Panc1 (cell line): ENCODE data around the gene TTLL11. TPM values are rescaled to one million over a fixed set of nuclear protein-coding genes. Genes with fewer than 3 reads are reported as not detected.

Experiments
- ATAC-seq: fragments of 200-7000 bp; cut with Tn5 transposase; 2 replicates; pipeline ENCODE4 v1.9.1; 2020; ENCODE audit warnings: mild to moderate bottlenecking, moderate library complexity
- BruUV-seq: library from RNA; stranded (reverse); fragments of 400-500 nt; replicated peaks from 2 replicates; lab custom pipeline; 2021; lab: Mats Ljungman, UMichigan
- CTCF ChIA-PET: fragments of 300-600 bp; sonication (Branson Sonifier 250); formaldehyde crosslinking; loops from one replicate; lab custom pipeline; 2022; ENCODE audit warnings: antibody characterized with exemption; lab: Charles Lee
- POLR2A ChIA-PET: fragments of 300-600 bp; sonication (Branson Sonifier 250); formaldehyde crosslinking; loops from one replicate; lab custom pipeline; 2022; ENCODE audit warnings: antibody characterized with exemption; lab: Charles Lee
- DNase-seq: peaks from one replicate; pipeline ENCODE4 v3.0.0-alpha.2; 2010; ENCODE audit warnings: low read depth, low spot score
- H3K27ac ChIP-seq: 2 replicates; pipeline ENCODE4 v1.5.1; 2011; ENCODE audit warnings: mild to moderate bottlenecking, low read length, inconsistent platforms
- H3K27me3 ChIP-seq: fragments of 200-500 bp; sonication (Bioruptor generic); 2 replicates; pipeline ENCODE4 v1.6.0; 2014; ENCODE audit warnings: low read length, inconsistent platforms; ENCODE audit not compliant: control insufficient read depth, insufficient read depth
- H3K36me3 ChIP-seq: fragments of 200-500 bp; sonication (Bioruptor generic); 2 replicates; pipeline ENCODE4 v1.5.1; 2014; ENCODE audit warnings: inconsistent platforms, mild to moderate bottlenecking, low read length, moderate library complexity; ENCODE audit not compliant: control insufficient read depth, insufficient read depth
- H3K4me1 ChIP-seq: 2 replicates; pipeline ENCODE4 v1.5.1; 2011; ENCODE audit warnings: inconsistent platforms, mild to moderate bottlenecking, low read length, moderate library complexity; ENCODE audit not compliant: control insufficient read depth, insufficient read depth
- H3K4me3 ChIP-seq, 2 experiments: 2 replicates each; pipeline ENCODE4 v1.5.1; 2011 to 2012; ENCODE audit warnings: low read depth in 2 of 2, low read length in 2 of 2, mild to moderate bottlenecking in 2 of 2, inconsistent platforms in 1 of 2, moderate library complexity in 1 of 2
- H3K9me3 ChIP-seq: fragments of 200-500 bp; sonication (Bioruptor generic); 2 replicates; pipeline ENCODE4 v1.5.1; 2014; ENCODE audit warnings: low read depth, mild to moderate bottlenecking, inconsistent platforms, low read length, moderate library complexity; ENCODE audit not compliant: control insufficient read depth, insufficient read depth
- CTCF ChIP-seq: fragments of 450-650 bp; IDR thresholded peaks from 2 replicates; pipeline ENCODE4 v1.5.1; 2017; ENCODE audit warnings: mild to moderate bottlenecking
- POLR2AphosphoS5 ChIP-seq: IDR thresholded peaks from 2 replicates; pipeline ENCODE4 v1.6.1; 2012; ENCODE audit warnings: mild to moderate bottlenecking, low read depth, low read length, moderate library complexity
- SIN3A ChIP-seq: IDR thresholded peaks from 2 replicates; pipeline ENCODE4 v1.6.1; 2012; ENCODE audit warnings: low read depth, mild to moderate bottlenecking, low read length, moderate library complexity, borderline replicate concordance; ENCODE audit not compliant: insufficient read depth
- TCF7L2 ChIP-seq: IDR thresholded peaks from 2 replicates; pipeline ENCODE4 v1.6.1; 2011; ENCODE audit warnings: mild to moderate bottlenecking, low read depth, low read length, inconsistent platforms
- in situ Hi-C: cut with HindIII; loops from 2 replicates; pipeline ENCODE4 v1.10.0; 2016; ENCODE audit warnings: low sequenced_read_pairs, low pct_unique_long_range_greater_than_20kb
- intact Hi-C: fragments of 100-400 bp; cut with micrococcal nuclease; formaldehyde crosslinking; loops from one replicate; pipeline ENCODE4 v1.10.0; 2022; ENCODE audit not compliant: unreplicated experiment
- total RNA-seq: library from RNA; stranded (reverse); gene quantifications from one replicate; pipeline ENCODE4 v1.2.1, GENCODE V29; 2021; ENCODE audit not compliant: unreplicated experiment
- TF ChIP-seq, protein P1 (sequence below), 2 experiments: IDR thresholded peaks; 2 replicates each; pipeline ENCODE4 v1.6.1; 2011 to 2012; ENCODE audit warnings: low read depth in 2 of 2, control low read depth in 1 of 2, low read length in 1 of 2, mild to moderate bottlenecking in 1 of 2, moderate library complexity in 1 of 2; ENCODE audit not compliant: insufficient read depth in 1 of 2

TTLL11 gene
- total RNA-seq, 1 experiment from 2014 or later, result 1.1 TPM

DNA sequence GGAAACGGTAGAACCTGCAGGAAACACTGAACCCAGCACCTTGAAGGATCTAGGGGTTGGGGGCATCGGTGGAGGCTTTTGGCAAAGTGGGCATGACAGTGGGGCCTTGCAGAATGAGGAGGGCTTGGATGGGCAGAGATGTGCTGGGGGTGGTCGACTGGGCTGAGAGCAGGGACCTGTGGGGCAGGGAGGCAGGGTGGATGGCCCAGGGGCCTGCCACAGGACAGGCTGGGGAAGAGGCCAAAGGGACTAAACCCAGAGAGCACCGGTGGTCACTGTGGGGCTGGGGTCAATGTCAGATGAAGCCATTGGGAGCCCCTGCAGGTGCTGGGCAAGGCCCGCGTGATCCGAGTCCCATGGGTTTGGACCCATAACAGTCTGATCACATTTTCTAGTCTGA lies 266.4 kb downstream of the TTLL11 start:
- ChIA-PET CTCF (no interaction called here), POLR2A (no interaction called here)
- in situ Hi-C loops (no loop called here), intact Hi-C loops (no loop called here)
- ATAC-seq, result no peak
- TF ChIP-seq SIN3A, result no peak
- TF ChIP-seq CTCF, result no peak
- TF ChIP-seq TCF7L2, result no peak
- no peak for TF ChIP-seq POLR2AphosphoS5
- TF ChIP-seq, protein P1, sequence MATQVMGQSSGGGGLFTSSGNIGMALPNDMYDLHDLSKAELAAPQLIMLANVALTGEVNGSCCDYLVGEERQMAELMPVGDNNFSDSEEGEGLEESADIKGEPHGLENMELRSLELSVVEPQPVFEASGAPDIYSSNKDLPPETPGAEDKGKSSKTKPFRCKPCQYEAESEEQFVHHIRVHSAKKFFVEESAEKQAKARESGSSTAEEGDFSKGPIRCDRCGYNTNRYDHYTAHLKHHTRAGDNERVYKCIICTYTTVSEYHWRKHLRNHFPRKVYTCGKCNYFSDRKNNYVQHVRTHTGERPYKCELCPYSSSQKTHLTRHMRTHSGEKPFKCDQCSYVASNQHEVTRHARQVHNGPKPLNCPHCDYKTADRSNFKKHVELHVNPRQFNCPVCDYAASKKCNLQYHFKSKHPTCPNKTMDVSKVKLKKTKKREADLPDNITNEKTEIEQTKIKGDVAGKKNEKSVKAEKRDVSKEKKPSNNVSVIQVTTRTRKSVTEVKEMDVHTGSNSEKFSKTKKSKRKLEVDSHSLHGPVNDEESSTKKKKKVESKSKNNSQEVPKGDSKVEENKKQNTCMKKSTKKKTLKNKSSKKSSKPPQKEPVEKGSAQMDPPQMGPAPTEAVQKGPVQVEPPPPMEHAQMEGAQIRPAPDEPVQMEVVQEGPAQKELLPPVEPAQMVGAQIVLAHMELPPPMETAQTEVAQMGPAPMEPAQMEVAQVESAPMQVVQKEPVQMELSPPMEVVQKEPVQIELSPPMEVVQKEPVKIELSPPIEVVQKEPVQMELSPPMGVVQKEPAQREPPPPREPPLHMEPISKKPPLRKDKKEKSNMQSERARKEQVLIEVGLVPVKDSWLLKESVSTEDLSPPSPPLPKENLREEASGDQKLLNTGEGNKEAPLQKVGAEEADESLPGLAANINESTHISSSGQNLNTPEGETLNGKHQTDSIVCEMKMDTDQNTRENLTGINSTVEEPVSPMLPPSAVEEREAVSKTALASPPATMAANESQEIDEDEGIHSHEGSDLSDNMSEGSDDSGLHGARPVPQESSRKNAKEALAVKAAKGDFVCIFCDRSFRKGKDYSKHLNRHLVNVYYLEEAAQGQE (IDR thresholded peaks at IDR 0.05; ENCODE audit: insufficient read depth in 1 of 2, low read depth in 2 of 2, low read length in 1 of 2), result no peak
- Histone ChIP-seq H3K4me1 (no peaks in the 10 kb centered on the region), H3K27ac (no peak overlapping the region), H3K27me3 (no peaks in the 10 kb centered on the region), H3K9me3 (no peaks in the 10 kb centered on the region), H3K36me3 (no peaks in the 10 kb centered on the region), H3K4me3 (no peak overlapping the region)
- no peak for DNase-seq
- BruUV-seq, result no TSS peak

GRCh38 chr9:121825031-121825691 lies 267.9 kb downstream of the TTLL11 start:
- Histone ChIP-seq H3K4me3 (no peak overlapping the region), H3K36me3 (no peaks in the 10 kb centered on the region), H3K27ac (no peak overlapping the region), H3K27me3 (no peaks in the 10 kb centered on the region), H3K9me3 (no peaks in the 10 kb centered on the region), H3K4me1 (no peaks in the 10 kb centered on the region)
- in situ Hi-C loops, result no loop called here
- ChIA-PET CTCF (no interaction called here), POLR2A (no interaction called here)
- no TSS peak for BruUV-seq
- intact Hi-C loops, result no loop called here
- DNase-seq, result no peak
- no peak for TF ChIP-seq CTCF
- TF ChIP-seq, protein P1 (IDR thresholded peaks at IDR 0.05; ENCODE audit: insufficient read depth in 1 of 2, low read depth in 2 of 2, low read length in 1 of 2), result no peak
- no peak for TF ChIP-seq POLR2AphosphoS5
- no peak for TF ChIP-seq SIN3A
- TF ChIP-seq TCF7L2, result no peak
- no peak for ATAC-seq
